Memory B cell (primary cell): ENCODE results near the gene TDP2.

Source experiments
- ATAC-seq: fragments of 150-1000 bp; cut with Tn5 transposase; 2 replicates; pipeline ENCODE4 v1.10.0; 2021; ENCODE audit warnings: low read depth, mild to moderate bottlenecking, moderate library complexity
- DNase-seq, 2 donors: peaks; one replicate each; pipeline ENCODE4 v3.0.0; 2022; ENCODE audit warnings: low spot score in 2 of 2
- H3K27ac Mint-ChIP-seq: one replicate; pipeline ENCODE4 v1.8.0; 2022; ENCODE audit warnings: mild to moderate bottlenecking, moderate library complexity, mixed read lengths
- H3K27me3 Mint-ChIP-seq: one replicate; pipeline ENCODE4 v1.8.0; 2022; ENCODE audit warnings: mixed read lengths
- H3K36me3 Mint-ChIP-seq: one replicate; pipeline ENCODE4 v1.8.0; 2022; ENCODE audit warnings: mild to moderate bottlenecking, mixed read lengths
- H3K4me1 Mint-ChIP-seq: one replicate; pipeline ENCODE4 v1.8.0; 2022; ENCODE audit warnings: mixed read lengths
- H3K4me3 Mint-ChIP-seq: one replicate; pipeline ENCODE4 v1.8.0; 2022; ENCODE audit warnings: mild to moderate bottlenecking, moderate library complexity, mixed read lengths
- H3K9me3 Mint-ChIP-seq: one replicate; pipeline ENCODE4 v1.8.0; 2022; ENCODE audit warnings: mixed read lengths

Gene TDP2

DNA sequence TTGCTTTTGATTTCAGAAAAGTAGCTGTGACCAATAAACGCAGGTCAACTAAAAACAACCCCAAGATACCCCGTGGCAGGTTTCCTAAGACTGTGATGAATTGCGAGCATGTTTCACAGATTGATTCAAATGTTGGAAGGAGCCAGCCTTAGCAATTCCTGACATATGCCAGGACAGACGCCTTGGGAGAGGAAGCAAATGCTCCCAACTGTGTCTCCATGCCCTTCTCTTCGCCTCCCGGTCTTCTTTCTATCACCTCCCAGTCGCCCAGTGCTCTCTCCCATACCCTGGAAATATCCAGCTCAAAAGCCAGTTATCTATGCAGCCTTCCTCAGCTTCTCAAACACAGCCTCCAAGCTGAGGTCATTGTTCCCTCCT lies 52.7 kb downstream of the TDP2 start:
- no peaks in the 10 kb centered on the region for H3K4me1 Mint-ChIP-seq
- H3K27ac Mint-ChIP-seq, result no peak overlapping the region
- H3K4me3 Mint-ChIP-seq, result no peak overlapping the region
- ATAC-seq, result no peak
- H3K27me3 Mint-ChIP-seq, result no peaks in the 10 kb centered on the region
- no peaks in the 10 kb centered on the region for H3K9me3 Mint-ChIP-seq
- no peak for DNase-seq
- H3K36me3 Mint-ChIP-seq, result peaks cover 4% of the 10 kb centered on the region

DNA sequence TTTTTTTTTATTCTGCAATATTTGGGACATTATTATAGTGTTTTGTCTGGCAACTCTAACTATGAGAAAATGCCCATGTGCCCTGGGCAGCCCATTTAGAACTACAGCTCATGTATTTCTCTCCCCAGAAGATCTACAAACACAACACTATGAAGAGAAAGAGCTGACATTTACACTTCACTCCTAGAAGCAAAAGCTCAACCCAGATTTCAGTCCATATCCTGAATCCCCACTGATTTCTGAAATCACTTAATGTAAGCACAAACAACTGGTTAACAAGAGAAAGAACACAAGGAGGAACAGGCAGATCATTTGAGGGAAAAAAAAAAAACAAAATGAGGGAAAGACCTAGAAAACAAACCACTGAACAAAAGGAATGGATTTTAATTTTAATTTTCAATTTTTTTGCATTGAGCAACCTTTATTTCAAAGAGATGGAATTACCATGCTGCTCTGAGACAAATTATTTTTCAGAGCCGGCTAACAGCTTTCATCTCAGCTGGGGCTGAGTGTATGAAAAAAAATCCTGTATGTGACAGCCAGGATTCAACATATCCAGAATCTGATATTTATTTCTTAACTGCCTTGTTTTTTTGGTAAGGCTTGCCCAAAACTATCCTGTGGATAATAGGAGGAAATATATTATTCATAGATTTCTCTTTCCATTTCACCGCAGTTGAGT lies 53.2 kb downstream of the TDP2 start:
- Mint-ChIP-seq H3K9me3 (no peaks in the 10 kb centered on the region), H3K36me3 (peaks cover 2% of the 10 kb centered on the region), H3K4me1 (no peaks in the 10 kb centered on the region), H3K27ac (no peak overlapping the region), H3K4me3 (no peak overlapping the region), H3K27me3 (no peaks in the 10 kb centered on the region)
- no peak for DNase-seq
- no peak for ATAC-seq

DNA sequence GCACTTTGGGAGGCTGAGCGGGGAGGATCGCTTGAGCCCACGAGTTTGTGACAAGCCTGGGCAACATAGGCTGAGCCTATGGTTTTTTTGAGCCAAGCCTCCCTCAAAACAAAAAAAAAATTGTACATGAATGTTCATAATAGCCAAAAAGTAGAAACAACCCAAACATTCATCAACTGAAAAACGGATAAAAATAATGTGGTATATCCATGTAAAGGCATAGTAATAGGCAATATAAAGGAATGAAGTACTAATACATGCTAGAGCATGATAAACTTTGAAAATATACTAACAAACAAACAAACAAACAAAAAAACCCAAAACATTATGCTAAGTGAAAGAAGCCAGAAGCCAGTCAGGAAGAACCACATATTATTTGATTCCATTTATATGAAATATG lies 56.0 kb downstream of the TDP2 start:
- no peaks in the 10 kb centered on the region for H3K4me1 Mint-ChIP-seq
- no peaks in the 10 kb centered on the region for H3K27me3 Mint-ChIP-seq
- H3K36me3 Mint-ChIP-seq, result no peaks in the 10 kb centered on the region
- no peak overlapping the region for H3K27ac Mint-ChIP-seq
- H3K9me3 Mint-ChIP-seq, result no peaks in the 10 kb centered on the region
- DNase-seq (no peak), ATAC-seq (no peak)
- no peak overlapping the region for H3K4me3 Mint-ChIP-seq

DNA sequence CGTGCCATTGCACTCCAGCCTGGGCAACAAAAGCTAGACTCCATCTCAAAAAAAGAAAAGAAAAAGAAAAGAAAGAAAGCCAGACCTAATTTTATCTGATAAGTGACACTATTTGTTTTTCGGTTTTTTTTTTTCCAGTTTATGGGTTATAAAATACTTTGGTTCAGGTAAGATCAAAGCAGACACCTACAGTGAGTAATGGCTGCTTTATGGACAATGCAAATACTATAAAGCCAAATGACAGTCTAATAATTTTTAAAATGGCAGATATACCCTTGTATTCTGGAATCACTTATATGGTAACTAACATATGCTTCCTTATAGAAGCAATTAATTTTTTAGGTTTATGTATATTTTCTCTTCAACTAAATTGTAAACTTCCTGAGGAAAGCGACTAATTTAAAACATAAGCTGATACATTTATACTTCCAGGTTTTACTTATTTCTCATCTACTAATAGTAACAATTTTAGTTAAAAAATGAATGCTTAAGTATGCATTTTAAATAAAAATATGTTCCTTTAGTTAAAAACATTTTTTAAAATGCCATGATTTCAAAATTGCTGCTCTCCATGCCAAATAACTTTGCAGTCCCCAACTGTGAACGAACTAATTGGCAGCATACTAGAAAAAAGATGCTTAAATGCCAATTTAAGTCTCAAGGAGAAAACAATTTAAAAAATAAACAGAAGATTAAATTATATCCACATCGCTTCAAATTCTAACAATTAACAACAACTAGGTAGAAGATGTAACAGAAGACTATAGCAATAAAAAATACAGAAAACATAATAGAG lies 59.2 kb downstream of the TDP2 start:
- Mint-ChIP-seq H3K27me3 (no peaks in the 10 kb centered on the region), H3K36me3 (no peaks in the 10 kb centered on the region), H3K4me1 (no peaks in the 10 kb centered on the region), H3K4me3 (no peak overlapping the region), H3K9me3 (no peaks in the 10 kb centered on the region), H3K27ac (no peak overlapping the region)
- ATAC-seq, result no peak
- DNase-seq, result no peak

DNA sequence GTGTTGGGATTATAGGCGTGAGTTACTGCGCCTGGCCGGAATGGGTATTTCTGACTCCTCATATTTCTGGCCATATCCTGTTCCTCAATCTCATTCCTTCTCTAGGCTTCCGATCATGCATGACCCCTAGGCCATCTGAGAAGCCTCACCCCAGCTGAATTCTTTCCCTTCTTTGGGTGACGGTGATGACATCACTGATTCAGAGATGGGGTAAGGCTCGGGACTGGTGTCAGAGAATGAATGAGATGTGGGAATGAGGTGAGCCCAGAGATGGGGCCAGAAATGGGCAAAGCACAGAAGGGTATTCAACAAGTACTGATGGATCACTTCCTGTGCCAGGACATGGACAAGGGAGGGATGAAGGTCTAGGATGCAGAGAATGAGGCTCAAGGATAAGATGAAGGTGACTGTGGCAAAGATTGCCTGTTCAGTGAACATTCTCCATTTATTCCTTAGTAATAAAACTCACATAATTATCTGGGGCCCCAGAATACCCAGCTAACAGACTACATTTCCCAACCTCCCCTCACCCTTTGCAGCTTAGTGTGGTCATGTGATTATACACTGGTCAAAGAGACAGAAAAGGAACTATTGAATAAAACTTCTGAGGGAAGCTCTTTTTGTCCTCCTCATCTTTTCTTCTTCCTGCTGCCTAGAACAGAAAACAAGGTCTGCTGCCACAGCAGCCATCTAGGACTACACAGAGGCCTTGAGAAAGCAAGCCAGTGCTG lies 60.3 kb downstream of the TDP2 start:
- DNase-seq (no peak), ATAC-seq (no peak)
- Mint-ChIP-seq H3K27me3 (no peaks in the 10 kb centered on the region), H3K4me1 (no peaks in the 10 kb centered on the region), H3K36me3 (no peaks in the 10 kb centered on the region), H3K27ac (no peak overlapping the region), H3K9me3 (no peaks in the 10 kb centered on the region), H3K4me3 (no peak overlapping the region)

DNA sequence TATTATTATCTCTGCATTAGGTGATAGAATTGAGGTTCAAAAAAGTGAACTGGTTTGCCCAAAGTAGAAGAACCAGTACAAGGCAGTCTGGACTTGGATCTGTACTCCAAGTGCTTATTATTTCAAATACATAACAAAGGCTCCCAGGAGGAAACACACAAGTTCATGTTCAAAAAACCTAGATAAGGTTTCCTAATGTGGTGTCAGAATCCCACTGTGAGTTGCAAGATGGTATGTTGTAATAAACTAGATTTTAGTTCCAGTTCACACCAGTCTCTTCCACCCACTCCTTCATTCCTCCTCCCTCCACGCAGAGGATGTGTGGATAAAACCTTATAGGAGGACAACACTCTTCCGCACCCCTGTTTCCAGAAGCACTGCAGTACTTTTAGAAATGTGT lies 63.5 kb downstream of the TDP2 start:
- Mint-ChIP-seq H3K4me3 (no peak overlapping the region), H3K27ac (no peak overlapping the region), H3K36me3 (no peaks in the 10 kb centered on the region), H3K9me3 (no peaks in the 10 kb centered on the region), H3K27me3 (no peaks in the 10 kb centered on the region), H3K4me1 (no peaks in the 10 kb centered on the region)
- DNase-seq (no peak), ATAC-seq (no peak)

DNA sequence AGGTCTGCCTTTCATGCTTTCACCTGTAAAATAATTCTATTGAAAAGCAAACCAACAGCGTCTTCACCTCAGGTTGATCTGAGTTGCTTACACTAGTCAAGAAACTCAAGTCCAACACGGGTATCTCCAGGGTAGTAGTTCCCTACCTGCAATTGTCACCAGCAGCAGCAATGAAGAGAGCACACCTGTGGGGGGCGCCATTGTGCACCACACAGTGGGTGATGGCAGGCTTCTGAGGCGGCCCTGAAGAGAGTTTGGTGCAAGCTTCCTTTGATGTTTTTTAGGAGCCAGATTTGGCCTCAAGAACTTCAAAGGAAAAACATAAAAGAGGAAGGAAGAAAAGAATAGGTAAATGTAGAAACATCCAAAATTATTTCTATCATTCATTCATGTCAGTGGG lies 65.8 kb downstream of the TDP2 start:
- ATAC-seq, result no peak
- no peak overlapping the region for H3K4me3 Mint-ChIP-seq
- peaks cover 1% of the 10 kb centered on the region for H3K27me3 Mint-ChIP-seq
- H3K36me3 Mint-ChIP-seq, result peaks cover 6% of the 10 kb centered on the region
- H3K9me3 Mint-ChIP-seq, result no peaks in the 10 kb centered on the region
- H3K4me1 Mint-ChIP-seq, result no peaks in the 10 kb centered on the region
- DNase-seq, result no peak
- H3K27ac Mint-ChIP-seq, result no peak overlapping the region
